GM21825 (cell line): ENCODE results near the gene SLC24A3.

ENCODE experiments used
- ATAC-seq: cut with Tn5 transposase; IDR thresholded peaks from one replicate; pipeline ENCODE4 v1.9.1; 2021; ENCODE audit warnings: mild to moderate bottlenecking, moderate library complexity; ENCODE audit not compliant: unreplicated experiment

Gene SLC24A3

GRCh38 chr20:19380211-19380610 is 167.8 kb downstream of the SLC24A3 start:
- no peak for ATAC-seq

GRCh38 chr20:19381947-19382346 is 169.5 kb downstream of the SLC24A3 start:
- ATAC-seq, result no peak

- no peak for ATAC-seq
Observed at GRCh38 chr20:19382386-19383340, 170.2 kb downstream of the SLC24A3 start.

- ATAC-seq, result no peak
Observed at GRCh38 chr20:19384940-19385339, 172.5 kb downstream of the SLC24A3 start.

GRCh38 chr20:19387251-19387650 is 174.8 kb downstream of the SLC24A3 start:
- no peak for ATAC-seq

- no peak for ATAC-seq
Observed at GRCh38 chr20:19392344-19393130, 180.1 kb downstream of the SLC24A3 start.

GRCh38 chr20:19396460-19397081 is 184.1 kb downstream of the SLC24A3 start:
- ATAC-seq, result no peak

GRCh38 chr20:19397226-19397625 is 184.8 kb downstream of the SLC24A3 start:
- no peak for ATAC-seq

- no peak for ATAC-seq
Observed at GRCh38 chr20:19397666-19398065, 185.2 kb downstream of the SLC24A3 start.

- no peak for ATAC-seq
Observed at GRCh38 chr20:19401096-19401495, 188.7 kb downstream of the SLC24A3 start.

GRCh38 chr20:19403549-19403948 is 191.1 kb downstream of the SLC24A3 start:
- no peak for ATAC-seq

- ATAC-seq, result no peak
Observed at GRCh38 chr20:19404826-19405225, 192.4 kb downstream of the SLC24A3 start.

GRCh38 chr20:19405958-19406357 is 193.5 kb downstream of the SLC24A3 start:
- no peak for ATAC-seq

GRCh38 chr20:19406381-19406780 is 193.9 kb downstream of the SLC24A3 start:
- ATAC-seq, result no peak

- ATAC-seq, result no peak
Observed at GRCh38 chr20:19407196-19407595, 194.8 kb downstream of the SLC24A3 start.

GRCh38 chr20:19407736-19408135 is 195.3 kb downstream of the SLC24A3 start:
- no peak for ATAC-seq

- ATAC-seq, result no peak
Observed at GRCh38 chr20:19408971-19409370, 196.5 kb downstream of the SLC24A3 start.

GRCh38 chr20:19411811-19412210 is 199.4 kb downstream of the SLC24A3 start:
- no peak for ATAC-seq

- ATAC-seq, result no peak
Observed at GRCh38 chr20:19412254-19412653, 199.8 kb downstream of the SLC24A3 start.

GRCh38 chr20:19414600-19414999 is 202.2 kb downstream of the SLC24A3 start:
- no peak for ATAC-seq

GRCh38 chr20:19415786-19416185 is 203.3 kb downstream of the SLC24A3 start:
- ATAC-seq, result no peak
